ENCODE data around the gene SMCR8.
"Not testable (repeated sequence)": the region's sequence is repeated elsewhere in the genome, so short reads cannot be mapped to it uniquely, and the experiment has no call there.

SMCR8 gene

GRCh38 chr17:18327093-18327492, 12.0 kb downstream of the SMCR8 start:
- no peaks in the 10 kb centered on the region for H3K9me3 ChIP-seq
- DNase-seq, result no peak
- TF ChIP-seq, protein P1, sequence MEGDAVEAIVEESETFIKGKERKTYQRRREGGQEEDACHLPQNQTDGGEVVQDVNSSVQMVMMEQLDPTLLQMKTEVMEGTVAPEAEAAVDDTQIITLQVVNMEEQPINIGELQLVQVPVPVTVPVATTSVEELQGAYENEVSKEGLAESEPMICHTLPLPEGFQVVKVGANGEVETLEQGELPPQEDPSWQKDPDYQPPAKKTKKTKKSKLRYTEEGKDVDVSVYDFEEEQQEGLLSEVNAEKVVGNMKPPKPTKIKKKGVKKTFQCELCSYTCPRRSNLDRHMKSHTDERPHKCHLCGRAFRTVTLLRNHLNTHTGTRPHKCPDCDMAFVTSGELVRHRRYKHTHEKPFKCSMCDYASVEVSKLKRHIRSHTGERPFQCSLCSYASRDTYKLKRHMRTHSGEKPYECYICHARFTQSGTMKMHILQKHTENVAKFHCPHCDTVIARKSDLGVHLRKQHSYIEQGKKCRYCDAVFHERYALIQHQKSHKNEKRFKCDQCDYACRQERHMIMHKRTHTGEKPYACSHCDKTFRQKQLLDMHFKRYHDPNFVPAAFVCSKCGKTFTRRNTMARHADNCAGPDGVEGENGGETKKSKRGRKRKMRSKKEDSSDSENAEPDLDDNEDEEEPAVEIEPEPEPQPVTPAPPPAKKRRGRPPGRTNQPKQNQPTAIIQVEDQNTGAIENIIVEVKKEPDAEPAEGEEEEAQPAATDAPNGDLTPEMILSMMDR (IDR thresholded peaks at IDR 0.05; ENCODE audit: low read depth, low read length), result no peak
- H3K4me1 ChIP-seq, result no peaks in the 10 kb centered on the region
- peaks cover 7% of the 10 kb centered on the region for H3K36me3 ChIP-seq
- no peaks in the 10 kb centered on the region for H3K27me3 ChIP-seq
- H3K4me3 ChIP-seq (ENCODE audit: low read depth, low read length), result no peak overlapping the region

GRCh38 chr17:18327556-18327955, 12.5 kb downstream of the SMCR8 start:
- Histone ChIP-seq H3K4me1 (no peaks in the 10 kb centered on the region), H3K4me3 (ENCODE audit: low read depth, low read length) (no peak overlapping the region), H3K9me3 (no peaks in the 10 kb centered on the region), H3K27me3 (no peaks in the 10 kb centered on the region), H3K36me3 (peaks cover 6% of the 10 kb centered on the region)
- TF ChIP-seq, protein P1 (IDR thresholded peaks at IDR 0.05; ENCODE audit: low read depth, low read length), result no peak
- DNase-seq, result no peak

- H3K36me3 ChIP-seq, result no peaks in the 10 kb centered on the region; the same call in 1 of the 2 replicates
These were observed 13.6 kb downstream of the SMCR8 start for GRCh38 chr17:18328643-18329204.

GRCh38 chr17:18331879-18332278, 16.8 kb downstream of the SMCR8 start:
- Histone ChIP-seq H3K36me3 (no peaks in the 10 kb centered on the region), H3K27me3 (no peaks in the 10 kb centered on the region), H3K4me3 (ENCODE audit: low read depth, low read length) (no peak overlapping the region), H3K4me1 (no peaks in the 10 kb centered on the region), H3K9me3 (no peaks in the 10 kb centered on the region)
- TF ChIP-seq, protein P1 (IDR thresholded peaks at IDR 0.05; ENCODE audit: low read depth, low read length), result no peak
- no peak for DNase-seq

More at GRCh38 chr17:18328643-18329204, 13.6 kb downstream of the SMCR8 start:
- Histone ChIP-seq H3K4me1 (no peaks in the 10 kb centered on the region), H3K27me3 (no peaks in the 10 kb centered on the region), H3K4me3 (ENCODE audit: low read depth, low read length) (no peak overlapping the region), H3K9me3 (no peaks in the 10 kb centered on the region)
- no peak for DNase-seq
- TF ChIP-seq, protein P1 (IDR thresholded peaks at IDR 0.05; ENCODE audit: low read depth, low read length), result no peak

DNA sequence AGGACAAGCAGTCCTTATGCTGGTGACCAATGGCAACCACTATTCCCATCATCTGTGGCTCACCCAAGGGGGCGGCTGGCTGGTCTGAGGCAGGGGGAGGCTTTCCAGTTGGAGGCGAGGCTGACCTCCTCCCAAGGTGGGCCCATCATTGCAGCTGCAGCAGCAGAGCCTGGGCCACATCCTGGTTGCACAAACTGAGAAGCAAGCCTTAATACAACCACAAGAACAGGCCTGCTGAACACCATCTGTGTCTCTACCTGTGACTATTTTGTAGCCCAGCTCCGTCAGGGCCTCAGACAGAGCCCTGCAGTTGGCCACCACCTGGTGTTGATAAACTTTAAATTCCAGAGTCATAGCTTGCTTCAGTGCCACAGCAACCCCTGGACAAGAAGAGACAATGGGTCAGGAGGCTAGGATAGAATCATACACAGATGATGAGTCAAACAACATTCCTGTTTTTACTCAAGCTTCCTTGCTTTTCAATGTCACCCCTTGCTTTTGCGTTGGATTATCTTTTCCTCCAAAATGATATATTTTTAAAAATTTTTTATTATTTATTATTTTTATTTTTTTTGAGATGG, 17.9 kb downstream of the SMCR8 start:
- Histone ChIP-seq H3K27me3 (no peaks in the 10 kb centered on the region), H3K36me3 (no peaks in the 10 kb centered on the region), H3K4me1 (no peaks in the 10 kb centered on the region), H3K4me3 (ENCODE audit: low read depth, low read length) (no peak overlapping the region), H3K9me3 (no peaks in the 10 kb centered on the region)
- TF ChIP-seq, protein P1 (IDR thresholded peaks at IDR 0.05; ENCODE audit: low read depth, low read length), result no peak
- no peak for DNase-seq

DNA sequence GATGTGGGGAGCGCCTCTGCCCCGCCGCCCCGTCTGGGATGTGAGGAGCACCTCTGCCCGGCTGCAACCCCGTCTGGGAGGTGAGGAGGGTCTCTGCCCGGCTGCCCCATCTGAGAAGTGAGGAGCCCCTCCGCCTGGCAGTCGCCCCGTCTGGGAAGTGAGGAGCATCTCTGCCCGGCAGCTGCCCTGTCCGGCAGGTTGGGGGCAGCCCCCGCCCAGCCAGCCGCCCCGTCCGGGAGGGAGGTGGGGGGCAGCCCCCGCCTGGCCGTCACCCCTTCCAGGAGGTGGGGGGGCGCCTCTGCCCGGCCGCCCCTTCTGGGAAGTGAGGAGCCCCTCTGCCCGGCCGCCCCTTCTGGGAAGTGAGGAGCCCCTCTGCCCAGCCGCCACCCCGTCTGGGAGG, 23.1 kb downstream of the SMCR8 start:
- not testable (repeated sequence) for H3K9me3 ChIP-seq; H3K4me1 ChIP-seq; DNase-seq; H3K36me3 ChIP-seq; H3K4me3 ChIP-seq (ENCODE audit: low read depth, low read length); H3K27me3 ChIP-seq

All from BE2C (cell line).